T-cell (primary cell): ENCODE data around the gene MRPL50. TPM values are rescaled to one million over a fixed set of nuclear protein-coding genes. Genes with fewer than 3 reads are reported as not detected.

Experiments
- ATAC-seq, 4 experiments: fragments of 200-7000 bp in 3 of 4; fragments of 150-1000 bp in 1 of 4; cut with Tn5 transposase; replicated peaks in 1 of 4; 1 replicate in 3 of 4; 2 replicates in 1 of 4; pipeline ENCODE4 v1.10.0; 2021; ENCODE audit warnings: moderate library complexity in 3 of 4, mild to moderate bottlenecking in 2 of 4, moderate number of reproducible peaks in 1 of 4
- CTCF ChIA-PET, 2 donors: fragments of 300-600 bp; sonication (Branson Sonifier 250); formaldehyde crosslinking; loops; one replicate each; lab custom pipeline; 2022; ENCODE audit warnings: antibody characterized with exemption in 2 of 2; lab: Charles Lee
- POLR2A ChIA-PET, 2 donors: fragments of 300-600 bp; sonication (Branson Sonifier 250); formaldehyde crosslinking; loops; one replicate each; lab custom pipeline; 2022; ENCODE audit warnings: antibody characterized with exemption in 2 of 2; lab: Charles Lee
- DNase-seq, 35 experiments: peaks; one replicate each; pipeline versions ENCODE4 v3.0.0 to v3.0.0-alpha.2; 2013 to 2023
- H3K27ac ChIP-seq: one replicate; pipeline ENCODE4 v1.5.1; 2013; ENCODE audit warnings: low read length
- H3K27me3 ChIP-seq, 2 experiments: replicated peaks in 1 of 2; 1 replicate in 1 of 2; 2 replicates in 1 of 2; pipeline versions ENCODE4 v1.6.1 to v1.7.0; 2013; ENCODE audit warnings: low read length in 1 of 2, mixed read lengths in 1 of 2; ENCODE audit not compliant: control insufficient read depth in 2 of 2, insufficient read depth in 2 of 2; ENCODE audit errors: extremely low read depth in 1 of 2
- H3K36me3 ChIP-seq, 2 donors: 1 replicate in 1 of 2; 2 replicates in 1 of 2; pipeline versions ENCODE4 v1.6.1 to v1.7.0; 2013; ENCODE audit warnings: low read length in 1 of 2; ENCODE audit not compliant: control insufficient read depth in 2 of 2, insufficient read depth in 1 of 2; ENCODE audit errors: extremely low read depth in 1 of 2
- H3K4me1 ChIP-seq, 2 experiments: 1 replicate in 1 of 2; 2 replicates in 1 of 2; pipeline versions ENCODE4 v1.6.1 to v1.7.0; 2013; ENCODE audit warnings: low read length in 2 of 2, mixed read lengths in 1 of 2; ENCODE audit not compliant: insufficient read depth in 2 of 2, control insufficient read depth in 1 of 2; ENCODE audit errors: extremely low read depth in 1 of 2
- H3K4me3 ChIP-seq, 2 donors: 1 replicate in 1 of 2; 2 replicates in 1 of 2; pipeline versions ENCODE4 v1.5.1 to v1.7.0; 2013; ENCODE audit warnings: mild to moderate bottlenecking in 2 of 2, low read length in 1 of 2, moderate library complexity in 1 of 2; ENCODE audit not compliant: control insufficient read depth in 1 of 2; ENCODE audit errors: extremely low read depth in 1 of 2
- H3K9me3 ChIP-seq: 2 replicates; pipeline ENCODE4 v1.7.0; 2013
- H3K27ac Mint-ChIP-seq, 2 donors: one replicate each; pipeline ENCODE4 v1.8.0; 2020 to 2021; ENCODE audit warnings: mild to moderate bottlenecking in 2 of 2, mixed read lengths in 2 of 2
- H3K27me3 Mint-ChIP-seq, 2 donors: one replicate each; pipeline ENCODE4 v1.8.0; 2021 to 2022; ENCODE audit warnings: mixed read lengths in 2 of 2
- H3K36me3 Mint-ChIP-seq: one replicate; pipeline ENCODE4 v1.8.0; 2021; ENCODE audit warnings: mixed read lengths
- H3K4me1 Mint-ChIP-seq, 3 donors: one replicate each; pipeline ENCODE4 v1.8.0; 2020 to 2022; ENCODE audit warnings: mixed read lengths in 3 of 3, mild to moderate bottlenecking in 1 of 3
- H3K4me3 Mint-ChIP-seq, 3 donors: one replicate each; pipeline ENCODE4 v1.8.0; 2020 to 2022; ENCODE audit warnings: mild to moderate bottlenecking in 3 of 3, mixed read lengths in 3 of 3, moderate library complexity in 3 of 3
- H3K9me3 Mint-ChIP-seq, 3 donors: one replicate each; pipeline ENCODE4 v1.8.0; 2020 to 2022; ENCODE audit warnings: mixed read lengths in 3 of 3
- WGBS: methylation state at CpG from one replicate; pipeline ENCODE4 v1.1.5; 2013; ENCODE audit warnings: missing lambda C conversion rate; ENCODE audit not compliant: insufficient coverage; 5-methylcytosine and 5-hydroxymethylcytosine counted together
- total RNA-seq, 35 experiments: library from RNA in 6 of 35; stranded (reverse) in 6 of 35; fragments of 120-200 nt in 1 of 35; gene quantifications; one replicate each; pipeline versions ENCODE4 v1.2.1 to v1.2.4 and lab custom pipeline; 2013 to 2026

Gene MRPL50
- total RNA-seq, 5 donors from 2014 or later (not counting 1 experiment from before 2014, with no cell fraction given): 7.4 to 16.7 (median 16.3) TPM

GRCh38 chr9:101342595-101342994 lies 55.8 kb downstream of the MRPL50 start:
- no peaks in the 10 kb centered on the region for H3K4me1 Mint-ChIP-seq
- peaks cover 0 to 2% of the 10 kb centered on the region in 2 experiments for H3K27me3 ChIP-seq
- H3K9me3 ChIP-seq: no peaks in the 10 kb centered on the region
- H3K36me3 ChIP-seq: no peaks in the 10 kb centered on the region
- no peak overlapping the region for H3K27ac ChIP-seq
- peaks cover 21 to 24% of the 10 kb centered on the region in 2 donors for H3K27me3 Mint-ChIP-seq
- no peak overlapping the region for H3K4me3 ChIP-seq
- H3K4me1 ChIP-seq: no peaks in the 10 kb centered on the region
- H3K4me3 Mint-ChIP-seq: no peak overlapping the region
- H3K9me3 Mint-ChIP-seq: no peaks in the 10 kb centered on the region
- ChIA-PET CTCF (no interaction called here), POLR2A (no interaction called here)
- no peak for DNase-seq
- H3K27ac Mint-ChIP-seq: no peak overlapping the region
- no peaks in the 10 kb centered on the region for H3K36me3 Mint-ChIP-seq
- ATAC-seq: no peak
- no CpG with 5 or more reads among the region's 1 CpG for WGBS

DNA sequence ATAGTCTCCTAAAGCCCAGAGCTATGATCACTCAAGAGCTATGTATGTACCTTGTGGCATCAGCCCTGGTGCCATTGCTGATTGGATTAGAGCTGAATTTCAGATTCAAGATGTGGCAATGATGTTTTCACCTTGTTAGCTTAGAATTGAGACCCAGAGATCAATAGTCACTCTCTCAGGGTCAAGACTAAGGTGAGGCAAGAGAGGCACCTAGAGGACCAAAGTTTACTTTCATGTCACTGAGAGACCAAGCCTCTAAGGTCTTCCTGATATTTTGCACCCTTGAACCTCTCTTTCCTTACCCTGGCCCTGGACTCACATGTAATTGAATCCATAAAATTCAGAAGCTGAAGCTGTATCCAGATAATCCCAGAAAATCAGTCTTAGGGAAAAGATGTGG lies 56.5 kb downstream of the MRPL50 start:
- H3K36me3 Mint-ChIP-seq: no peaks in the 10 kb centered on the region
- H3K36me3 ChIP-seq: no peaks in the 10 kb centered on the region
- H3K27me3 ChIP-seq: peaks cover 0 to 2% of the 10 kb centered on the region in 2 experiments
- H3K4me3 ChIP-seq: no peak overlapping the region
- no peak overlapping the region for H3K27ac Mint-ChIP-seq
- POLR2A ChIA-PET: no interaction called here
- no peak overlapping the region for H3K4me3 Mint-ChIP-seq
- H3K27ac ChIP-seq: no peak overlapping the region
- no peaks in the 10 kb centered on the region for H3K9me3 Mint-ChIP-seq
- no peaks in the 10 kb centered on the region for H3K4me1 Mint-ChIP-seq
- DNase-seq (no peak), ATAC-seq (no peak)
- no peaks in the 10 kb centered on the region for H3K4me1 ChIP-seq
- CTCF ChIA-PET: no interaction called here
- peaks cover 21 to 24% of the 10 kb centered on the region in 2 donors for H3K27me3 Mint-ChIP-seq
- no peaks in the 10 kb centered on the region for H3K9me3 ChIP-seq

Other genes with a start within 250 kb of the MRPL50 start
- under 1 TPM in 3 of 5 donors, not detected in 2; 0.13 to 0.36 (median 0.35) TPM for gene BAAT, start 13.6 kb downstream of the MRPL50 start, total RNA-seq
- 10 to 100 TPM in 4 of 5 donors, 1 to 10 TPM in 1; 9.2 to 17.4 (median 16.6) TPM for gene ZNF189, start 233 bp upstream of the MRPL50 start, total RNA-seq
- 1 to 10 TPM in 3 of 5 donors, not detected in 2; 1.3 to 2.1 (median 1.6) TPM for gene ALDOB, start 37.2 kb upstream of the MRPL50 start, total RNA-seq
- gene RNF20, start 135.2 kb upstream of the MRPL50 start, total RNA-seq: 10 to 100 TPM; 36.8 to 53.4 (median 42.5) TPM
- gene PPP3R2, start 196.4 kb upstream of the MRPL50 start, total RNA-seq: not detected